HepG2 (cell line): Measurements from ENCODE around the gene CPM. TPM values are rescaled to one million over a fixed set of nuclear protein-coding genes. Genes with fewer than 3 reads are reported as not detected.

Experiments
- ATAC-seq: fragments of 200-7000 bp; cut with Tn5 transposase; 3 replicates; pipeline ENCODE4 v1.9.1; 2020; ENCODE audit warnings: mild to moderate bottlenecking, moderate library complexity
- BruUV-seq: library from RNA; stranded (reverse); fragments of 400-500 nt; replicated peaks from 2 replicates; lab custom pipeline; 2021; lab: Mats Ljungman, UMichigan
- CTCF ChIA-PET: fragments of 300-600 bp; formaldehyde crosslinking; extraction: SDS; loops from one replicate; lab custom pipeline; 2021; ENCODE audit warnings: low total read pairs, inconsistent platforms, low intra/inter-chr PET ratio; lab: Yijun Ruan, JAX
- POLR2A ChIA-PET: fragments of 350-600 bp; sonication (Branson Sonifier 250); formaldehyde crosslinking; loops from one replicate; lab custom pipeline; 2020; ENCODE audit warnings: antibody characterized with exemption, inconsistent platforms; lab: Yijun Ruan, JAX
- DNase-seq: peaks from one replicate; pipeline ENCODE4 v3.0.0-alpha.2; 2015; ENCODE audit warnings: low spot score
- FAIRE-seq: peaks from 3 replicates; lab custom pipeline; 2011; peaks lifted over from hg19 to GRCh38; lab: Jason Lieb, UNC
- H2AFZ ChIP-seq: one replicate; pipeline ENCODE4 v1.6.1; 2011; ENCODE audit warnings: low read length, inconsistent platforms
- H3K27ac ChIP-seq: fragments of 300-600 bp; 3 replicates; pipeline ENCODE4 v1.8.0; 2011; ENCODE audit warnings: mixed run types, mild to moderate bottlenecking, mixed read lengths, low read length, inconsistent platforms; ENCODE audit not compliant: insufficient read depth; ENCODE audit errors: extremely low read length
- H3K27me3 ChIP-seq, 2 experiments: fragments of 200-600 bp in 1 of 2; 2 replicates in 1 of 2; 3 replicates in 1 of 2; pipeline versions ENCODE4 v1.6.0 to v1.8.0; 2011; ENCODE audit warnings: low read length in 2 of 2, mild to moderate bottlenecking in 2 of 2, moderate library complexity in 2 of 2, inconsistent platforms in 1 of 2; ENCODE audit not compliant: insufficient read depth in 2 of 2, control insufficient read depth in 1 of 2
- H3K36me3 ChIP-seq, 2 experiments: fragments of 200-600 bp in 1 of 2; replicated peaks in 1 of 2; 2 replicates in 1 of 2; 3 replicates in 1 of 2; pipeline versions ENCODE4 v1.5.1 to v1.8.0; 2011; ENCODE audit warnings: low read length in 2 of 2, inconsistent platforms in 1 of 2; ENCODE audit not compliant: insufficient read depth in 2 of 2, control insufficient read depth in 1 of 2
- H3K4me1 ChIP-seq: 2 replicates; pipeline ENCODE4 v1.5.1; 2012; ENCODE audit warnings: low read length, inconsistent platforms; ENCODE audit not compliant: insufficient read depth
- H3K4me2 ChIP-seq: 2 replicates; pipeline ENCODE4 v1.6.0; 2011; ENCODE audit warnings: low read depth, low read length, inconsistent platforms
- H3K4me3 ChIP-seq, 3 experiments: fragments of 200-600 bp in 1 of 3; sonication (generic), shearing (Covaris generic) in 1 of 3; replicated peaks in 1 of 3; 2 replicates each; pipeline ENCODE4 v1.5.1; 2011 to 2016; ENCODE audit warnings: low read length in 3 of 3, inconsistent platforms in 2 of 3, low read depth in 2 of 3, mild to moderate bottlenecking in 2 of 3, control low read depth in 1 of 3, mixed read lengths in 1 of 3; ENCODE audit not compliant: insufficient read depth in 1 of 3
- H3K79me2 ChIP-seq: one replicate; pipeline ENCODE4 v1.6.1; 2011; ENCODE audit warnings: low read length, inconsistent platforms; ENCODE audit not compliant: insufficient read depth
- H3K9ac ChIP-seq: 2 replicates; pipeline ENCODE4 v1.6.0; 2011; ENCODE audit warnings: mild to moderate bottlenecking, low read depth, low read length, inconsistent platforms; ENCODE audit not compliant: insufficient read depth
- H3K9me3 ChIP-seq: 2 replicates; pipeline ENCODE4 v1.5.1; 2012; ENCODE audit warnings: mild to moderate bottlenecking, low read length
- H4K20me1 ChIP-seq: 2 replicates; pipeline ENCODE4 v1.6.0; 2011; ENCODE audit warnings: inconsistent platforms, mild to moderate bottlenecking, low read length, moderate library complexity; ENCODE audit not compliant: insufficient read depth
- FOXC1 ChIP-seq: sonication (generic); formaldehyde crosslinking; IDR thresholded peaks from 2 replicates; pipeline ENCODE4 v1.8.0; 2022; ENCODE audit warnings: mild to moderate bottlenecking, missing genetic modification reagents, borderline replicate concordance
- FOXK2 ChIP-seq: fragments of 450-650 bp; IDR thresholded peaks from 2 replicates; pipeline ENCODE4 v1.6.1; 2016
- IRF2 ChIP-seq: IDR thresholded peaks from 2 replicates; pipeline ENCODE4 v1.6.1; 2018; ENCODE audit warnings: missing genetic modification reagents, missing compliant biosample characterization
- MAFF ChIP-seq: IDR thresholded peaks from 2 replicates; pipeline ENCODE4 v1.6.1; 2011; ENCODE audit warnings: low read depth, low read length, improper control_type of control experiment
- MAFK ChIP-seq, 2 experiments: IDR thresholded peaks in 1 of 2; conservative IDR thresholded peaks in 1 of 2; 2 replicates each; pipeline ENCODE4 v1.6.1; 2011; ENCODE audit warnings: improper control_type of control experiment in 2 of 2, low read length in 2 of 2
- NR2F2 ChIP-seq: IDR thresholded peaks from 2 replicates; pipeline ENCODE4 v1.6.1; 2012; ENCODE audit warnings: low read depth, inconsistent platforms, borderline replicate concordance
- RNF219 ChIP-seq: sonication (generic); formaldehyde crosslinking; IDR thresholded peaks from 2 replicates; pipeline ENCODE4 v1.5.0; 2020; ENCODE audit warnings: mild to moderate bottlenecking, missing genetic modification reagents
- SRF ChIP-seq: IDR thresholded peaks from 2 replicates; pipeline ENCODE4 v1.6.1; 2011; ENCODE audit warnings: mild to moderate bottlenecking, low read depth, low read length, moderate library complexity
- SRSF4 ChIP-seq: fragments of 200-400 bp; formaldehyde crosslinking; IDR thresholded peaks from one replicate; pipeline ENCODE4 v1.6.1; 2018; ENCODE audit warnings: mild to moderate bottlenecking, low read depth, low read length, moderate library complexity; ENCODE audit not compliant: poor library complexity, severe bottlenecking
- ZFP36 ChIP-seq: fragments of 150-350 bp; IDR thresholded peaks from 2 replicates; pipeline ENCODE4 v1.6.1; 2018; ENCODE audit warnings: borderline replicate concordance, low read length, low read depth; ENCODE audit not compliant: partially characterized antibody
- ZNF282 ChIP-seq: fragments of 450-650 bp; IDR thresholded peaks from 2 replicates; pipeline ENCODE4 v1.6.1; 2018; ENCODE audit not compliant: partially characterized antibody
- ZNF317 ChIP-seq: sonication (generic); formaldehyde crosslinking; IDR thresholded peaks from 2 replicates; pipeline ENCODE4 v1.5.0; 2020; ENCODE audit warnings: mild to moderate bottlenecking, missing genetic modification reagents
- ZNF709 ChIP-seq: sonication (generic); formaldehyde crosslinking; IDR thresholded peaks from 2 replicates; pipeline ENCODE4 v1.5.0; 2020; ENCODE audit warnings: mild to moderate bottlenecking, missing genetic modification reagents
- WGBS: methylation state at CpG from one replicate; pipeline ENCODE4 v1.1.6; 2017; ENCODE audit warnings: low lambda C conversion rate; 5-methylcytosine and 5-hydroxymethylcytosine counted together
- in situ Hi-C: cut with HindIII; loops from 2 replicates; pipeline ENCODE4 v1.10.0; 2017; ENCODE audit warnings: low pct_unique_long_range_greater_than_20kb; ENCODE audit not compliant: extremely low pct_ligation_motif_present
- intact Hi-C: fragments of 100-400 bp; cut with micrococcal nuclease; formaldehyde crosslinking; loops from one replicate; pipeline ENCODE4 v1.10.0; 2022; ENCODE audit not compliant: unreplicated experiment
- polyA plus RNA-seq, 8 experiments: library from polyadenylated mRNA; depleted of rRNA in 3 of 8; stranded (reverse) in 7 of 8; unstranded in 1 of 8; fragments of >200 nt; fragmentation: Illumina TruSeq in 4 of 8; extraction: Trizol in 4 of 8; gene quantifications; 2 replicates each; pipeline versions ENCODE4 v1.2.1 to v1.2.3, GENCODE V29; 2011 to 2016; ENCODE audit warnings: low read depth in 4 of 8, missing spikeins in 1 of 8, mixed read lengths in 1 of 8; ENCODE audit not compliant: insufficient read depth in 1 of 8
- total RNA-seq, 5 experiments: library from RNA; depleted of rRNA; stranded (reverse); fragments of >200 nt; fragmentation: Illumina TruSeq; extraction: Trizol; gene quantifications; 2 replicates each; pipeline ENCODE4 v1.2.3, GENCODE V29; 2016; ENCODE audit warnings: low read depth in 1 of 5

CPM gene
- total and polyA plus RNA-seq, 2 of the 13 experiments (the other 11 are each of a cell fraction or from before 2014, with no cell fraction given), result not detected

- TF ChIP-seq RNF219 (CRISPR knock-in tag) (no peak), FOXK2 (no peak), NR2F2 (no peak), SRF (no peak), ZNF317 (CRISPR knock-in tag) (no peak), ZNF282 (no peak), IRF2 (CRISPR knock-in tag) (no peak), ZFP36 (no peak), SRSF4 (no peak)
These were observed 107.3 kb downstream of the CPM start (continued) for GRCh38 chr12:68825569-68826217.

GRCh38 chr12:68824597-68825250 lies 108.2 kb downstream of the CPM start:
- peaks cover 39% of the 10 kb centered on the region for H3K79me2 ChIP-seq
- no peaks in the 10 kb centered on the region for H3K27me3 ChIP-seq
- H3K4me1 ChIP-seq, result peaks cover 33% of the 10 kb centered on the region
- H3K36me3 ChIP-seq, result peaks cover 17 to 73% of the 10 kb centered on the region in 2 experiments
- FAIRE-seq (no peak), DNase-seq (no peak), ATAC-seq (no peak)
- BruUV-seq, result no TSS peak
- POLR2A ChIA-PET, result no interaction called here
- H3K4me2 ChIP-seq, result no peak overlapping the region
- H3K9me3 ChIP-seq, result no peaks in the 10 kb centered on the region
- H3K4me3 ChIP-seq, result no peak overlapping the region
- intact Hi-C loops, result no loop called here
- no peak overlapping the region for H3K9ac ChIP-seq
- TF ChIP-seq FOXC1, result no peak
- peak; percentile 87 to 88 for TF ChIP-seq MAFK (conservative IDR thresholded peaks at IDR 0.05 in 1 of 2, IDR thresholded peaks at IDR 0.05 in 1 of 2; ENCODE audit: low read length in 2 of 2)
- peak; percentile 88 for TF ChIP-seq MAFF
- no peak for TF ChIP-seq ZNF709 (CRISPR knock-in tag)
- TF ChIP-seq, all 625 proteins: peak for 2
- CTCF ChIA-PET, result no interaction called here
- in situ Hi-C loops, result no loop called here
- 97% methylated on average over 16 of the region's 16 CpGs for WGBS
- Histone ChIP-seq H3K27ac (no peak overlapping the region), H4K20me1 (peaks cover 29% of the 10 kb centered on the region), H2AFZ (no peak overlapping the region)
